ENCODE data around the gene TIGD2. TPM values are rescaled to one million over a fixed set of nuclear protein-coding genes. Genes with fewer than 3 reads are reported as not detected.

TIGD2 gene
- 4.2 and 5.0 TPM in 2 replicates for total RNA-seq
- 1.0 and 1.1 TPM in 2 replicates for polyA plus RNA-seq
- polyA plus RNA-seq (2011; cell fraction: cytosol; rRNA removed) = 1.3 and 1.7 TPM in 2 replicates
- 1.5 and 1.8 TPM in 2 replicates for polyA plus RNA-seq (2011; cell fraction: nucleus; rRNA removed)
- 1.4 and 2.7 TPM in 2 replicates for polyA plus RNA-seq (2012)
- 1.8 and 2.1 TPM in 2 replicates for polyA minus RNA-seq
- 4.2 TPM for polyA minus RNA-seq (2011; cell fraction: cytosol; rRNA and poly(A)+ RNA removed)
- 2.8 and 2.9 TPM in 2 replicates for polyA minus RNA-seq (2011; cell fraction: nucleus; rRNA and poly(A)+ RNA removed)
- Bru-seq, nascent RNA = percentile 70 among the genes with signal in this experiment
- percentile 48 among the genes with signal in this experiment for BruChase-seq, experiment 1, labeled RNA remaining after a 6-hour chase
- BruChase-seq, experiment 2, labeled RNA remaining after a 2-hour chase = percentile 65 among the genes with signal in this experiment
- long read RNA-seq, transcript TIGD2-202 (2 exons, 3,217 nt) = major isoform, 5 of 5 reads
- long read RNA-seq, partial matches to known transcripts = 0 of 5 reads
- long read RNA-seq, other reads (novel, unspliced or antisense) = 0 of 5 reads

- H3K9me1 ChIP-seq (replicated peaks; ENCODE audit: control insufficient read depth, extremely low read depth, insufficient read depth, low read length) = no peaks in the 10 kb centered on the region
- POLR2A ChIA-PET = no interaction called here
- DNase-seq (ENCODE audit: low read depth, low spot score) = peak; percentile 84
- H3K4me2 ChIP-seq (ENCODE audit: insufficient read depth, low read length) = peak within 1 kb of the TSS; percentile 96
- CTCF ChIA-PET = interaction anchor here (0.7 to 0.9 kb wide), 2 partner anchors 9 to 88 kb away, joined by 3 to 4 read pairs; no protein-coding TSS in a partner anchor
- H3K36me3 ChIP-seq (ENCODE audit: control insufficient read depth in 2 of 2, extremely low read depth in 1 of 2, insufficient read depth in 2 of 2, low read length in 2 of 2) = no peaks in the 10 kb centered on the region
- peaks cover 13% of the 10 kb centered on the region for H3K4me1 ChIP-seq (ENCODE audit: control insufficient read depth, extremely low read depth, insufficient read depth, low read length)
- H3K9ac ChIP-seq (replicated peaks; ENCODE audit: extremely low read depth, insufficient read depth, low read length) = peak within 1 kb of the TSS; percentile 64
- TF ChIP-seq POLR2AphosphoS5 (IDR thresholded peaks at IDR 0.05; ENCODE audit: insufficient read depth, low read depth, low read length) (peak; percentile 89), MYC (IDR thresholded peaks at IDR 0.05; ENCODE audit: low read depth, low read length) (no peak), FOS (IDR thresholded peaks at IDR 0.05; ENCODE audit: borderline replicate concordance, insufficient read depth, low read length) (no peak), JUN (IDR thresholded peaks at IDR 0.05; ENCODE audit: borderline replicate concordance, insufficient read depth, insufficient read length, low read depth) (no peak), EZH2 (IDR thresholded peaks at IDR 0.05; ENCODE audit: borderline replicate concordance, low read depth, low read length, severe bottlenecking) (peak; percentile 42), MAX (IDR thresholded peaks at IDR 0.05; ENCODE audit: insufficient read depth, insufficient read length) (peak; percentile 48), POLR2A (IDR thresholded peaks at IDR 0.05; ENCODE audit: low read depth, low read length) (peak; percentile 73), CTCF (IDR thresholded peaks at IDR 0.05; ENCODE audit: extremely low read depth in 1 of 2, insufficient read depth in 1 of 2, low read depth in 1 of 2, low read length in 2 of 2) (peak; percentile 64 to 85)
- peak within 1 kb of the TSS; percentile 58 to 82 (median 59) for H3K4me3 ChIP-seq (replicated peaks in 1 of 3; ENCODE audit: insufficient read depth in 1 of 3, low read depth in 1 of 3, low read length in 3 of 3)
- peak; percentile 70 for FAIRE-seq
- BruUV-seq (replicated peaks) = no TSS peak
- intact Hi-C loops (cut with micrococcal nuclease) = loop anchor here (1.0 to 10.0 kb wide), 4 partner anchors 54 to 576 kb away; partner anchors contain the start of gene FAM13A
- no peaks in the 10 kb centered on the region for H3K9me3 ChIP-seq (replicated peaks; ENCODE audit: control insufficient read depth, insufficient read depth, low read length)
- dilution Hi-C loops (cut with MboI; ENCODE audit: extremely low pct_ligation_motif_present, low sequenced_read_pairs) = no loop called here
- peak within 1 kb of the TSS; percentile 93 for H2AFZ ChIP-seq (ENCODE audit: low read depth, low read length)
- H3K79me2 ChIP-seq (ENCODE audit: control insufficient read depth, insufficient read depth, low read length) = no peaks in the 10 kb centered on the region
- H3K27me3 ChIP-seq (ENCODE audit: control insufficient read depth in 2 of 2, insufficient read depth in 2 of 2, low read length in 2 of 2) = peaks cover 12 to 15% of the 10 kb centered on the region in 2 experiments
- no peaks in the 10 kb centered on the region for H4K20me1 ChIP-seq (replicated peaks; ENCODE audit: control insufficient read depth, extremely low read depth, insufficient read depth, low read length)
- peak within 1 kb of the TSS; percentile 40 for H3K27ac ChIP-seq (ENCODE audit: insufficient read depth, low read depth, low read length)
These were observed at the start of gene TIGD2 for GRCh38 chr4:89110986-89111832. TSS of gene TIGD2 (plus strand) at chr4:89111533. CDS start at chr4:89112975, 1,442 bp downstream.
